Measurements from ENCODE around the gene DCDC2B.

Gene DCDC2B

DNA sequence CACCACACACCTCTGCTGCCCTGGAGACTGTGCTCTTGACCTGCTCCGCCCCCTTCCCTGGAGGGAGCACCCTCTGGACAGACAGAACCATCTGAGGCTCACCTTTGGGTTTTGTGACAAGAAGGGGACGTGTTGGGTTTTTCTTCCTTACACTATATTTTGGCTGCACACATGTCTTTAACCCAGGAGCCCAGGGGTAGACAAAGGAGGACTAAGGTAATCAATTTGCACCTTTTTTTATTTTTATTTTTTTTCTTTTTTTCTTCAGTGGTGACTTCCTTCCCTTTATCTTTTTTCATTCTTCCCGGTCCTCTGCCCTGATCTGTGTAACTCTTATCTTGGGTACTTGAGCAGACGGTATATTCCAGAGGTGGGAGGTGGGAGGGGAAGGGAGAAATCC lies 37.9 kb upstream of the DCDC2B start:
- no peak overlapping the region for H2AFZ ChIP-seq (ENCODE audit: low read depth, low read length)
- H3K9me3 ChIP-seq (ENCODE audit: insufficient read depth, low read length, severe bottlenecking), result no peaks in the 10 kb centered on the region
- no peak overlapping the region for H3K4me3 ChIP-seq (ENCODE audit: low read depth in 1 of 2, low read length in 2 of 2)
- H3K9ac ChIP-seq (ENCODE audit: low read depth, low read length), result no peak overlapping the region
- peaks cover 83% of the 10 kb centered on the region for H3K36me3 ChIP-seq (ENCODE audit: insufficient read depth, low read length)
- H3K4me2 ChIP-seq (ENCODE audit: insufficient read depth, low read length), result no peak overlapping the region
- no peak for TF ChIP-seq EZH2 (IDR thresholded peaks at IDR 0.05; ENCODE audit: borderline replicate concordance, low read depth, low read length, severe bottlenecking)
- no peak for TF ChIP-seq CTCF (IDR thresholded peaks at IDR 0.05; ENCODE audit: borderline replicate concordance, extremely low read depth, low read length, poor library complexity, severe bottlenecking)
- no peaks in the 10 kb centered on the region for H4K20me1 ChIP-seq (ENCODE audit: insufficient read depth, low read length)
- peaks cover 14% of the 10 kb centered on the region for H3K4me1 ChIP-seq (ENCODE audit: insufficient read depth, low read length)
- DNase-seq (no peak), ATAC-seq (ENCODE audit: insufficient read depth, low read depth) (no peak)
- H3K79me2 ChIP-seq (ENCODE audit: insufficient read depth, low read length), result no peaks in the 10 kb centered on the region
- no peaks in the 10 kb centered on the region for H3K27me3 ChIP-seq (ENCODE audit: insufficient read depth, low read length, poor library complexity)
- H3K27ac ChIP-seq (ENCODE audit: low read length), result no peak overlapping the region

DNA sequence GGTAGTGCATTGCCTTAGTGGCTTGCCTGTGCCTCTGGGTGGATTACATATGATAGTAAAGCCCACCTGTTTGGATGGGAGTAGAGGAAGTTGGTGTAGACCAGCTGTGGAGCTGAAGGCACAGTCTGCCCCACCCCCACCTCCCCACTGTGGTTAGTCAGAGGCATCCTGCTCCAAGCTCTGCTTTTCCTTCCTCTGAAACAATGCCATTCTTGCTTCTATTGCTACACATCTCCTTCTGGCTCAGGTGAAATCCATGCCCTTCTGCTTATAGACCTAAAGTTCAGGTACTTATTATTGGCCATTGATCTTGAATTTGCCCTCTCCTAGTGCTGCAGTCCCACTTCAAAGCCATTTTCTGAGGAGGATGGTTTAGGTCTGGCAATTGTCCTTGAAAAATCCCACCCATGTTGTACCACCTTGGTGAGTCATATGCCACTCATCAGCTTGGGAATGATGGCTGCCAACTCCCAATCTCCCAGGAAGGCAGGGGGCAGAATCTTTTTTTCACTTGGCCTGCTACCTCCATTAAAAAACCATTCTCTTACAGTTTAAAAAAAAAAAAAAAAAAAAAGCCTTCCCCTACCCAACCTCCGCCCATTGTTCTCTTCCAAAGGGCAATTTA lies 36.2 kb upstream of the DCDC2B start:
- no peak overlapping the region for H3K4me2 ChIP-seq (ENCODE audit: insufficient read depth, low read length)
- TF ChIP-seq EZH2 (IDR thresholded peaks at IDR 0.05; ENCODE audit: borderline replicate concordance, low read depth, low read length, severe bottlenecking), result no peak
- no peak for TF ChIP-seq CTCF (IDR thresholded peaks at IDR 0.05; ENCODE audit: borderline replicate concordance, extremely low read depth, low read length, poor library complexity, severe bottlenecking)
- H3K4me1 ChIP-seq (ENCODE audit: insufficient read depth, low read length), result peaks cover 14% of the 10 kb centered on the region
- H3K27me3 ChIP-seq (ENCODE audit: insufficient read depth, low read length, poor library complexity), result no peaks in the 10 kb centered on the region
- H3K9ac ChIP-seq (ENCODE audit: low read depth, low read length), result no peak overlapping the region
- H3K79me2 ChIP-seq (ENCODE audit: insufficient read depth, low read length), result no peaks in the 10 kb centered on the region
- H3K9me3 ChIP-seq (ENCODE audit: insufficient read depth, low read length, severe bottlenecking), result no peaks in the 10 kb centered on the region
- no peak overlapping the region for H3K4me3 ChIP-seq (ENCODE audit: low read depth in 1 of 2, low read length in 2 of 2)
- H2AFZ ChIP-seq (ENCODE audit: low read depth, low read length), result no peak overlapping the region
- H3K27ac ChIP-seq (ENCODE audit: low read length), result no peak overlapping the region
- ATAC-seq (ENCODE audit: insufficient read depth, low read depth) (peak; percentile 99), DNase-seq (peak; percentile 78)
- no peaks in the 10 kb centered on the region for H4K20me1 ChIP-seq (ENCODE audit: insufficient read depth, low read length)
- H3K36me3 ChIP-seq (ENCODE audit: insufficient read depth, low read length), result peaks cover 70% of the 10 kb centered on the region

- Histone ChIP-seq H2AFZ (ENCODE audit: low read depth, low read length) (peak overlapping the region; percentile 77), H3K9me3 (ENCODE audit: insufficient read depth, low read length, severe bottlenecking) (no peaks in the 10 kb centered on the region), H3K27ac (ENCODE audit: low read length) (peak overlapping the region; percentile 94), H3K27me3 (ENCODE audit: insufficient read depth, low read length, poor library complexity) (no peaks in the 10 kb centered on the region), H3K4me1 (ENCODE audit: insufficient read depth, low read length) (peaks cover 40% of the 10 kb centered on the region), H4K20me1 (ENCODE audit: insufficient read depth, low read length) (peaks cover 19% of the 10 kb centered on the region), H3K4me3 (ENCODE audit: low read depth in 1 of 2, low read length in 2 of 2) (peak overlapping the region in 1 of 2 experiments; percentile 92; a peak in 2 of 4 replicates), H3K79me2 (ENCODE audit: insufficient read depth, low read length) (peaks cover 38% of the 10 kb centered on the region), H3K4me2 (ENCODE audit: insufficient read depth, low read length) (peak overlapping the region; percentile 98), H3K36me3 (ENCODE audit: insufficient read depth, low read length) (peaks cover 46% of the 10 kb centered on the region), H3K9ac (ENCODE audit: low read depth, low read length) (peak overlapping the region; percentile 95)
- TF ChIP-seq CTCF (IDR thresholded peaks at IDR 0.05; ENCODE audit: borderline replicate concordance, extremely low read depth, low read length, poor library complexity, severe bottlenecking), result no peak
- no peak for TF ChIP-seq EZH2 (IDR thresholded peaks at IDR 0.05; ENCODE audit: borderline replicate concordance, low read depth, low read length, severe bottlenecking)
- no peak for DNase-seq
- no peak for ATAC-seq (ENCODE audit: insufficient read depth, low read depth)
Measured at GRCh38 chr1:32178380-32179192, 30.3 kb upstream of the DCDC2B start.

Measured in DND-41 (cell line).